Gastroesophageal sphincter (tissue), 3 donors: Measurements from ENCODE around the gene TMEM50A.
"Not testable (repeated sequence)": the region's sequence is repeated elsewhere in the genome, so short reads cannot be mapped to it uniquely, and the experiment has no call there.

Experiments used
- CTCF ChIP-seq, 4 experiments: fragments of 200-600 bp in 2 of 4; fragments of 450-650 bp in 2 of 4; sonication (generic) in 1 of 4; IDR thresholded peaks; one replicate each; pipeline ENCODE4 v1.5.1; 2017 to 2019; ENCODE audit warnings: antibody characterized with exemption in 4 of 4, mild to moderate bottlenecking in 2 of 4, moderate library complexity in 2 of 4
- POLR2A ChIP-seq, 2 donors: fragments of 450-650 bp; IDR thresholded peaks; one replicate each; pipeline ENCODE4 v1.6.1; 2017; ENCODE audit warnings: antibody characterized with exemption in 2 of 2, mild to moderate bottlenecking in 2 of 2, moderate library complexity in 1 of 2
- POLR2AphosphoS5 ChIP-seq: sonication (generic); formaldehyde crosslinking; IDR thresholded peaks from one replicate; pipeline ENCODE4 v1.6.1; 2017; ENCODE audit warnings: antibody characterized with exemption

GRCh38 chr1:25378367-25378766 lies 40.2 kb downstream of the TMEM50A start:
- TF ChIP-seq CTCF (IDR thresholded peaks at IDR 0.05); POLR2AphosphoS5; POLR2A (IDR thresholded peaks at IDR 0.05): not testable (repeated sequence)
